ENCODE data around the gene ADAM15.

DNA sequence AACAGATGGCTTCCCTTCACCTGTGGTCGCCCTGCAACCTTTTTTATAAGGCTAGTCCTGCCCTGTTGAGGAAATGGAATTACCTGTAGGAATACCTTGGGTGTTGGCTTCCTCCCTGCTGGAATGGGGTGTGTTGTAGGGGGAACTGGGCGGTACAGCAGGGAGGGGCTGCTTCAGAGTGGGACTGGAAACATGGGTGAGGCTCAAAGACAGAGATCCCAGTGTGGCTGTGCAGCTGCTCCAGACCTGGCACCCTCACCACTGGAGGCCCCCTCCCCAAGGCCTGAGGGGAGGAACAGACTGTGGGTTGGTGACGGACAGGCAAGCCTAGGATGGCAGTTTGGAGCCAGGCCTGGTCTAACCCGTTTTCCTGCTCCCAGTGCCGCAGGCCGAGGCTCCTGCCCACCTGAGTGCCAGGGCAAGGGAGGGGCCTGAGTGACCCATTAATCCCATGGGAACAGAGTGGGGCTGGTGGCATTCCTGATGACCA, 32.0 kb downstream of the ADAM15 start:
- TF ChIP-seq, protein P1, sequence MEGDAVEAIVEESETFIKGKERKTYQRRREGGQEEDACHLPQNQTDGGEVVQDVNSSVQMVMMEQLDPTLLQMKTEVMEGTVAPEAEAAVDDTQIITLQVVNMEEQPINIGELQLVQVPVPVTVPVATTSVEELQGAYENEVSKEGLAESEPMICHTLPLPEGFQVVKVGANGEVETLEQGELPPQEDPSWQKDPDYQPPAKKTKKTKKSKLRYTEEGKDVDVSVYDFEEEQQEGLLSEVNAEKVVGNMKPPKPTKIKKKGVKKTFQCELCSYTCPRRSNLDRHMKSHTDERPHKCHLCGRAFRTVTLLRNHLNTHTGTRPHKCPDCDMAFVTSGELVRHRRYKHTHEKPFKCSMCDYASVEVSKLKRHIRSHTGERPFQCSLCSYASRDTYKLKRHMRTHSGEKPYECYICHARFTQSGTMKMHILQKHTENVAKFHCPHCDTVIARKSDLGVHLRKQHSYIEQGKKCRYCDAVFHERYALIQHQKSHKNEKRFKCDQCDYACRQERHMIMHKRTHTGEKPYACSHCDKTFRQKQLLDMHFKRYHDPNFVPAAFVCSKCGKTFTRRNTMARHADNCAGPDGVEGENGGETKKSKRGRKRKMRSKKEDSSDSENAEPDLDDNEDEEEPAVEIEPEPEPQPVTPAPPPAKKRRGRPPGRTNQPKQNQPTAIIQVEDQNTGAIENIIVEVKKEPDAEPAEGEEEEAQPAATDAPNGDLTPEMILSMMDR (IDR thresholded peaks at IDR 0.05) = no peak
- no peak for TF ChIP-seq ZNF138 (CRISPR knock-in tag; conservative IDR thresholded peaks at IDR 0.05)
- TF ChIP-seq, protein P2, sequence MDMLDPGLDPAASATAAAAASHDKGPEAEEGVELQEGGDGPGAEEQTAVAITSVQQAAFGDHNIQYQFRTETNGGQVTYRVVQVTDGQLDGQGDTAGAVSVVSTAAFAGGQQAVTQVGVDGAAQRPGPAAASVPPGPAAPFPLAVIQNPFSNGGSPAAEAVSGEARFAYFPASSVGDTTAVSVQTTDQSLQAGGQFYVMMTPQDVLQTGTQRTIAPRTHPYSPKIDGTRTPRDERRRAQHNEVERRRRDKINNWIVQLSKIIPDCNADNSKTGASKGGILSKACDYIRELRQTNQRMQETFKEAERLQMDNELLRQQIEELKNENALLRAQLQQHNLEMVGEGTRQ (CRISPR knock-in tag; IDR thresholded peaks at IDR 0.05) = no peak
- no peak for TF ChIP-seq OVOL2 (CRISPR knock-in tag; IDR thresholded peaks at IDR 0.05; ENCODE audit: borderline replicate concordance)
- TF ChIP-seq, protein P3, sequence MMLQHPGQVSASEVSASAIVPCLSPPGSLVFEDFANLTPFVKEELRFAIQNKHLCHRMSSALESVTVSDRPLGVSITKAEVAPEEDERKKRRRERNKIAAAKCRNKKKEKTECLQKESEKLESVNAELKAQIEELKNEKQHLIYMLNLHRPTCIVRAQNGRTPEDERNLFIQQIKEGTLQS (CRISPR knock-in tag; conservative IDR thresholded peaks at IDR 0.05) = no peak
- no peak for TF ChIP-seq JUN (CRISPR knock-in tag; IDR thresholded peaks at IDR 0.05)
- no peak for TF ChIP-seq JAZF1 (CRISPR knock-in tag; IDR thresholded peaks at IDR 0.05)
- no peak for TF ChIP-seq ELF4 (CRISPR knock-in tag; IDR thresholded peaks at IDR 0.05; ENCODE audit: low read depth)
- no peak for TF ChIP-seq ZNF396 (CRISPR knock-in tag; IDR thresholded peaks at IDR 0.05; ENCODE audit: borderline replicate concordance)
- no peak for TF ChIP-seq NR1H2 (CRISPR knock-in tag; IDR thresholded peaks at IDR 0.05)

Data from WTC11 (cell line).